K562 (cell line): ENCODE measurements around the gene DTNBP1. TPM values are rescaled to one million over a fixed set of nuclear protein-coding genes. Genes with fewer than 3 reads are reported as not detected.
A peak's percentile ranks its signal among the peaks of the same experiment; 100 is the strongest.

Experiments
- BRD4 ChIP-seq: fragments of 200-600 bp; sonication (generic); IDR thresholded peaks from 2 replicates; pipeline ENCODE4 v1.6.1; 2017; ENCODE audit warnings: inconsistent platforms
- CBX5 ChIP-seq: IDR thresholded peaks from 2 replicates; pipeline ENCODE4 v1.6.1; 2014; ENCODE audit warnings: low read depth, borderline replicate concordance
- E2F3 ChIP-seq: fragments of 250-450 bp; sonication (Bioruptor Pico); IDR thresholded peaks from 2 replicates; pipeline ENCODE4 v1.4.0; 2020; ENCODE audit warnings: mild to moderate bottlenecking
- ERF ChIP-seq: fragments of 450-650 bp; formaldehyde crosslinking; IDR thresholded peaks from 2 replicates; pipeline ENCODE4 v1.4.0; 2020; ENCODE audit warnings: mild to moderate bottlenecking, mixed read lengths
- KDM5B ChIP-seq: fragments of 200-600 bp; sonication (generic); IDR thresholded peaks from 2 replicates; pipeline ENCODE4 v1.6.1; 2012; ENCODE audit warnings: low read depth, mild to moderate bottlenecking, moderate library complexity, low read length, control low read depth, inconsistent platforms; ENCODE audit not compliant: insufficient replicate concordance
- KHSRP ChIP-seq: fragments of 450-650 bp; IDR thresholded peaks from 2 replicates; pipeline ENCODE4 v1.6.1; 2017
- NR3C1 ChIP-seq: sonication (generic); formaldehyde crosslinking; IDR thresholded peaks from 2 replicates; pipeline ENCODE4 v1.8.1; 2022; ENCODE audit warnings: missing genetic modification reagents
- RBFOX2 ChIP-seq: fragments of 200-400 bp; formaldehyde crosslinking; IDR thresholded peaks from 2 replicates; pipeline ENCODE4 v1.6.1; 2017; ENCODE audit warnings: low read depth, mild to moderate bottlenecking, low read length, moderate library complexity
- SIN3B ChIP-seq: fragments of 450-650 bp; IDR thresholded peaks from 2 replicates; pipeline ENCODE4 v1.6.1; 2017; ENCODE audit warnings: low read depth, mild to moderate bottlenecking, moderate library complexity
- SRF ChIP-seq, 2 experiments: fragments of 250-450, 450-650 bp in 1 of 2; sonication (Bioruptor Pico) in 1 of 2; sonication (generic) in 1 of 2; formaldehyde crosslinking; IDR thresholded peaks; 2 replicates each; pipeline versions ENCODE4 v1.5.0 to v1.5.1; 2020 to 2022; ENCODE audit warnings: mild to moderate bottlenecking in 1 of 2, missing genetic modification reagents in 1 of 2
- XRCC3 ChIP-seq: fragments of 450-650 bp; IDR thresholded peaks from 2 replicates; pipeline ENCODE4 v1.6.1; 2017; ENCODE audit warnings: mild to moderate bottlenecking, moderate library complexity
- ZBTB40 ChIP-seq, 2 experiments: fragments of 450-650 bp in 1 of 2; sonication (generic) in 1 of 2; formaldehyde crosslinking in 1 of 2; IDR thresholded peaks; 2 replicates each; pipeline versions ENCODE4 v1.7.1 to v1.9.0; 2016 to 2022; ENCODE audit warnings: inconsistent platforms in 1 of 2, mild to moderate bottlenecking in 1 of 2, missing genetic modification reagents in 1 of 2
- ZMIZ1 ChIP-seq, 2 experiments: fragments of 150-350 bp in 1 of 2; IDR thresholded peaks; 2 replicates each; pipeline ENCODE4 v1.6.1; 2012 to 2016; ENCODE audit warnings: low read depth in 2 of 2, low read length in 2 of 2, mild to moderate bottlenecking in 1 of 2, moderate library complexity in 1 of 2
- ZNF263 ChIP-seq: sonication (generic); formaldehyde crosslinking; IDR thresholded peaks from 2 replicates; pipeline ENCODE4 v1.8.0; 2022; ENCODE audit warnings: mild to moderate bottlenecking, missing genetic modification reagents, borderline replicate concordance
- polyA plus RNA-seq, 8 experiments: library from polyadenylated mRNA; depleted of rRNA in 4 of 8; stranded (reverse) in 5 of 8; unstranded in 3 of 8; fragments of >200 nt; fragmentation: Nextera tagmentation in 2 of 8; fragmentation: Illumina TruSeq in 1 of 8; extraction: Ambion mirVana in 2 of 8; extraction: Trizol in 1 of 8; gene quantifications; 2 replicates each; pipeline versions ENCODE4 v1.2.1 to v1.2.3, GENCODE V29; 2011 to 2014; ENCODE audit warnings: inconsistent platforms in 1 of 8, missing spikeins in 1 of 8
- total RNA-seq, 7 experiments: library from RNA; depleted of rRNA in 6 of 7; stranded (reverse); fragments of >200 nt in 6 of 7; fragmentation: Illumina TruSeq in 2 of 7; extraction: Trizol in 2 of 7; gene quantifications; 2 replicates each; pipeline versions ENCODE4 v1.2.1 to v1.2.3, GENCODE V29; 2011 to 2021; ENCODE audit warnings: low replicate concordance in 1 of 7

DTNBP1 gene
- total and polyA plus RNA-seq, 9 of the 15 experiments (the other 6 are each of a cell fraction or from before 2014, with no cell fraction given), result 16.7 to 54.5 (median 21.4) TPM

DNA sequence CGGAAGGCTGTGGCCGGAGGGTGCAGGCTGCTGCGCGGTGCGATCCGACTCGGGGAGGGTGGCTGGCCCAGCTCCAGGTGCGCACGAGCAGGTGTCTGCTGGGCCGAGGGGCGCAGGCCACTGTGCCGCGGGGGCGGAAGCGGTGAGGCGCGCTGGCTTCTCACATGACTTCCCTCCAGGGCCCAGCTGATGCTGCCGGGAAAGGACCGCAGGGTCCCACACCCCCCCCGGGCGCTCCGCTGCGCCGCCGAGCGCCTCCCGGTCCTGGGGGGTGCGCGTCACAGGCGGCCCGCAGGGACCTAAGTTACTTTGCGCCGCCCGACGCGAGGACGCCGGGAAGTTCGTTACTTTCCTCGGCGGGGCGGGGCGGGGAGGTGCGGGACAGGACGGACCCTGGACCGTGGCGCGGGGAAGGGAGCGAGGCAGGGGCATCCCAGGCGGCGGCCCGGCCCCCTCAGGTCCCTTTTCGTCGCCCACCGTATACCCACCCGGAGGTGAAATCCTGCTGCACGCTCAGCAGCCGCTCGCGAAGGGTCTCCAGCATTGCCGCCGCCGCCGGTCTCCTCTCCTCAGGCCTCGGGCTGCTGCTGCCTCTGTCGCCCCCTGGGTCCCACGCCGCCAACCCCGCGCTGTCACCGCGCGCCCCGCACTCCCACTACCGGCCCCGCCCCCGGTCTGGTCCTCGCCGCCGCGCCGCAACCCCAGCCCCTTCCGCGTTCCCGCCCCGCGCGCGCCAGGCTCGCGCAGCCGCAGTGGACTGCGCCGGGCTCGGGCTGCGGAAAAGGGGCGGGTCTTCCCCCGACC is at the start of gene DTNBP1 (continued):
- 0 out of 4 replicates have a peak, but pooled peaks of 1 of the 2 experiments have one; percentile 27 for TF ChIP-seq ZMIZ1 (IDR thresholded peaks at IDR 0.05; ENCODE audit: low read depth in 2 of 2, low read length in 2 of 2)
- TF ChIP-seq BRD4, result no peak
- peak; percentile 83; the same call in 1 of the 2 replicates for TF ChIP-seq NR3C1 (CRISPR knock-in tag)
- TF ChIP-seq SRF (CRISPR knock-in tag; IDR thresholded peaks at IDR 0.05), result 0 out of 4 replicates have a peak, but pooled peaks of 1 of the 2 experiments have one; percentile 40
- TF ChIP-seq XRCC3, result no peak
- TF ChIP-seq SIN3B, result peak; percentile 60; the same call in 1 of the 2 replicates
- TF ChIP-seq E2F3 (CRISPR knock-in tag), result 0 out of 2 replicates have a peak, but pooled peaks have one; percentile 55
- TF ChIP-seq KDM5B, result no peak
- TF ChIP-seq ZNF263, result peak; percentile 71; the same call in 1 of the 2 replicates
- no peak for TF ChIP-seq ERF (CRISPR knock-in tag)
- TF ChIP-seq RBFOX2, result peak; percentile 75
- peak; percentile 63; the same call in 1 of the 2 replicates for TF ChIP-seq ZBTB40 (IDR thresholded peaks at IDR 0.05)
- TF ChIP-seq ZBTB40 (CRISPR knock-in tag; IDR thresholded peaks at IDR 0.05), result no peak
- TF ChIP-seq KHSRP, result no peak
- peak; percentile 7; the same call in 1 of the 2 replicates for TF ChIP-seq CBX5
